IPS-15b (cell line): Measurements from ENCODE around the gene OS9.

Experiments used
- H3K27me3 ChIP-seq: one replicate; pipeline ENCODE4 v1.6.1; 2013; ENCODE audit warnings: low read length; ENCODE audit not compliant: control insufficient read depth, insufficient read depth
- H3K36me3 ChIP-seq: one replicate; pipeline ENCODE4 v1.6.1; 2013; ENCODE audit warnings: low read length; ENCODE audit not compliant: control insufficient read depth, insufficient read depth
- H3K4me1 ChIP-seq: one replicate; pipeline ENCODE4 v1.6.1; 2013; ENCODE audit warnings: mild to moderate bottlenecking, low read length; ENCODE audit not compliant: control insufficient read depth, insufficient read depth
- H3K4me3 ChIP-seq: one replicate; pipeline ENCODE4 v1.5.1; 2013; ENCODE audit warnings: low read depth, low read length
- H3K9ac ChIP-seq: one replicate; pipeline ENCODE4 v1.6.1; 2013; ENCODE audit warnings: low read depth, mild to moderate bottlenecking, low read length
- H3K9me3 ChIP-seq: one replicate; pipeline ENCODE4 v1.6.1; 2013; ENCODE audit warnings: mild to moderate bottlenecking, low read length; ENCODE audit not compliant: control insufficient read depth, insufficient read depth

OS9 gene

GRCh38 chr12:57752668-57753000 lies 58.7 kb downstream of the OS9 start:
- Histone ChIP-seq H3K9me3 (no peaks in the 10 kb centered on the region), H3K9ac (no peak overlapping the region), H3K36me3 (peaks cover 15% of the 10 kb centered on the region), H3K27me3 (peaks cover 33% of the 10 kb centered on the region), H3K4me3 (peak overlapping the region; percentile 43), H3K4me1 (peaks cover 14% of the 10 kb centered on the region)

GRCh38 chr12:57753756-57754337 lies 59.9 kb downstream of the OS9 start:
- Histone ChIP-seq H3K9ac (no peak overlapping the region), H3K4me3 (peak overlapping the region; percentile 93), H3K36me3 (peaks cover 6% of the 10 kb centered on the region), H3K9me3 (no peaks in the 10 kb centered on the region), H3K4me1 (peaks cover 14% of the 10 kb centered on the region), H3K27me3 (peaks cover 42% of the 10 kb centered on the region)

- Histone ChIP-seq H3K4me3 (peak within 1 kb of the TSS; percentile 93), H3K36me3 (peaks cover 10% of the 10 kb centered on the region), H3K9me3 (no peaks in the 10 kb centered on the region), H3K4me1 (peaks cover 14% of the 10 kb centered on the region), H3K27me3 (peaks cover 46% of the 10 kb centered on the region), H3K9ac (no peak within 1 kb of the TSS)
These were observed 60.7 kb downstream of the OS9 start, which contains the start of gene MARCHF9 for GRCh38 chr12:57754411-57755193. Gene MARCHF9 (plus strand): TSS chr12:57755103. CDS start chr12:57755529, 426 bp downstream.

- H3K9me3 ChIP-seq, result no peaks in the 10 kb centered on the region
- peaks cover 14% of the 10 kb centered on the region for H3K4me1 ChIP-seq
- peaks cover 46% of the 10 kb centered on the region for H3K27me3 ChIP-seq
- no peak overlapping the region for H3K4me3 ChIP-seq
- no peak overlapping the region for H3K9ac ChIP-seq
- H3K36me3 ChIP-seq, result peaks cover 10% of the 10 kb centered on the region
These were observed 61.2 kb downstream of the OS9 start for GRCh38 chr12:57755194-57755453.

- Histone ChIP-seq H3K9me3 (no peaks in the 10 kb centered on the region), H3K36me3 (peaks cover 5% of the 10 kb centered on the region), H3K9ac (no peak overlapping the region), H3K4me1 (peaks cover 14% of the 10 kb centered on the region), H3K4me3 (peak overlapping the region; percentile 61), H3K27me3 (peaks cover 46% of the 10 kb centered on the region)
These were observed 61.8 kb downstream of the OS9 start for GRCh38 chr12:57755454-57756372.

- Histone ChIP-seq H3K9ac (no peak overlapping the region), H3K36me3 (peaks cover 5% of the 10 kb centered on the region), H3K27me3 (peaks cover 51% of the 10 kb centered on the region), H3K4me3 (peak overlapping the region; percentile 61), H3K9me3 (no peaks in the 10 kb centered on the region), H3K4me1 (peaks cover 14% of the 10 kb centered on the region)
These were observed 62.7 kb downstream of the OS9 start for GRCh38 chr12:57756406-57757341.

- H3K36me3 ChIP-seq, result peaks cover 5% of the 10 kb centered on the region
- H3K27me3 ChIP-seq, result peaks cover 58% of the 10 kb centered on the region
- no peak overlapping the region for H3K9ac ChIP-seq
- peaks cover 12% of the 10 kb centered on the region for H3K4me1 ChIP-seq
- H3K4me3 ChIP-seq, result no peak overlapping the region
- no peaks in the 10 kb centered on the region for H3K9me3 ChIP-seq
These were observed 63.8 kb downstream of the OS9 start for GRCh38 chr12:57757771-57758170.

- no peak overlapping the region for H3K4me3 ChIP-seq
- peaks cover 7% of the 10 kb centered on the region for H3K4me1 ChIP-seq
- H3K9me3 ChIP-seq, result no peaks in the 10 kb centered on the region
- no peak overlapping the region for H3K9ac ChIP-seq
- H3K36me3 ChIP-seq, result peaks cover 5% of the 10 kb centered on the region
- peaks cover 58% of the 10 kb centered on the region for H3K27me3 ChIP-seq
These were observed 64.8 kb downstream of the OS9 start for GRCh38 chr12:57758552-57759359.

- H3K4me3 ChIP-seq, result no peak overlapping the region
- H3K4me1 ChIP-seq, result peaks cover 9% of the 10 kb centered on the region
- no peaks in the 10 kb centered on the region for H3K9me3 ChIP-seq
- no peak overlapping the region for H3K9ac ChIP-seq
- H3K36me3 ChIP-seq, result peaks cover 5% of the 10 kb centered on the region
- H3K27me3 ChIP-seq, result peaks cover 62% of the 10 kb centered on the region
These were observed 65.5 kb downstream of the OS9 start for GRCh38 chr12:57759360-57759980.

- Histone ChIP-seq H3K4me1 (peaks cover 9% of the 10 kb centered on the region), H3K36me3 (peaks cover 5% of the 10 kb centered on the region), H3K4me3 (no peak overlapping the region), H3K9ac (no peak overlapping the region), H3K9me3 (no peaks in the 10 kb centered on the region), H3K27me3 (peaks cover 72% of the 10 kb centered on the region)
These were observed 66.5 kb downstream of the OS9 start for GRCh38 chr12:57760347-57760982.
